ENCODE data around the gene STEAP3.

Gene STEAP3

DNA sequence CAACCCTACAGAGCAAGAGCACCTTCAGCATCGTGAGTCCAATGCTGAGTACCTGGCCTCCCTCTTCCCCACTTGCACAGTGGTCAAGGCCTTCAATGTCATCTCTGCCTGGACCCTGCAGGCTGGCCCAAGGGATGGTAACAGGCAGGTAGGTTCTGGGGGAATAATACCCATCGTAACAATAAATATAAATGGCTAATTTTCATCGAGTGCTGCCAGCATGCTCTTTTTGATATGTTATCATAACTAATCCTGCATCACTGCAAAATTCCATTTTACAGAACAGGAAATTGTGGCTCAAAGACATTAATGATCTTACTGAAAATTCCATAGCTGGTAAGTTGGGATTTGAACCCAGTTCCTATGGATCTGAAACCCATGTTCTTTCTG, 22.2 kb downstream of the STEAP3 start:
- peaks cover 0 to 14% of the 10 kb centered on the region in 2 donors for H3K36me3 ChIP-seq (ENCODE audit: control insufficient read depth in 2 of 2, insufficient read depth in 2 of 2, low read length in 2 of 2)
- no peak overlapping the region for H3K27ac ChIP-seq (ENCODE audit: low read depth in 2 of 2, low read length in 2 of 2)
- H3K4me3 ChIP-seq (ENCODE audit: low read length in 2 of 2): no peak overlapping the region
- no peaks in the 10 kb centered on the region for H3K9me3 ChIP-seq (ENCODE audit: control insufficient read depth in 2 of 2, low read length in 2 of 2)
- no peaks in the 10 kb centered on the region for H3K27me3 ChIP-seq (ENCODE audit: control insufficient read depth in 2 of 2, insufficient read depth in 2 of 2, low read length in 2 of 2)
- H3K9ac ChIP-seq (ENCODE audit: low read depth in 1 of 2, low read length in 2 of 2): no peak overlapping the region
- peaks cover 4 to 8% of the 10 kb centered on the region in 2 donors for H3K4me1 ChIP-seq (ENCODE audit: control insufficient read depth in 2 of 2, insufficient read depth in 2 of 2, low read length in 2 of 2)

DNA sequence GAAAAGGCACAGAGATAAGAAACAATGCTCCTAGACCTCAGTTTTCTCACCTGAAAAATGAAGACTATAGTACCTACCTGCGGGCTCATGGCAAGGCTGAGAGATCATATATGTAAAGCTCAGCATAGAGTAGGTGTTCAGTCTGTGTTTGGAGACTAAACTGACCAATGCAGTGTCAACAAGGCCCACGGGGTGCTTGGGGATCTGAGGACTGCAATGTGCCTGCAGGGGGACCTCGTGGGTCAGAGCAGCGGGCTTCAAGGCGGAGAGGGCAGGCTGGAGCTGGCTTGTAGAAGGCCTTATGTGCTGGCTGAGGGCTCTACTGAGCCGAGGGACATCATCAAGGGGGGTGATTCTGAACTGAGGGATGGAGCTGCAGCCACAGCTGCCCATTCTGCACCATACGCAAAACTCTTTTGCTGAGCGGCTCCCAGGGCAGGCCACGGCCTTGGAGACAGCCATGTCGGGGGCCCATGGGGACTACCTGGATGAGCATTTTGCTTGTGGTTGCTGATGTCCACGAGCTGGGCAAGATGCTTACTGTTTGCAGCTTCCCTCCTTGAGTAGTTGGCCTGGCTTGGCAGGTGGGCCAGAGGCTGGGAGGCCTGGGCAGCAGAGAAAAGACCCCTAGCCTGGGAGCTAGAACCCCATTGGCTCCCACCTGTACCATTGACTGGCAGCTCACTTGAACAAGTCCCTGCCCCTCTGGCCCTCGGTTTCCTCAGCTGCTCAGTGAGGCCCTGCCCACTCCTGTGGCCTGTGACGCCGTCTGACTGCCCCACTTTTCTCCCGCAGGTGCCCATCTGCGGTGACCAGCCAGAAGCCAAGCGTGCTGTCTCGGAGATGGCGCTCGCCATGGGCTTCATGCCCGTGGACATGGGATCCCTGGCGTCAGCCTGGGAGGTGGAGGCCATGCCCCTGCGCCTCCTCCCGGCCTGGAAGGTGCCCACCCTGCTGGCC, 23.5 kb downstream of the STEAP3 start:
- Histone ChIP-seq H3K27me3 (ENCODE audit: control insufficient read depth in 2 of 2, insufficient read depth in 2 of 2, low read length in 2 of 2) (no peaks in the 10 kb centered on the region), H3K9me3 (ENCODE audit: control insufficient read depth in 2 of 2, low read length in 2 of 2) (no peaks in the 10 kb centered on the region), H3K4me1 (ENCODE audit: control insufficient read depth in 2 of 2, insufficient read depth in 2 of 2, low read length in 2 of 2) (no peaks in the 10 kb centered on the region), H3K36me3 (ENCODE audit: control insufficient read depth in 2 of 2, insufficient read depth in 2 of 2, low read length in 2 of 2) (peaks cover 0 to 14% of the 10 kb centered on the region in 2 donors), H3K27ac (ENCODE audit: low read depth in 2 of 2, low read length in 2 of 2) (no peak overlapping the region), H3K4me3 (ENCODE audit: low read length in 2 of 2) (no peak overlapping the region), H3K9ac (ENCODE audit: low read depth in 1 of 2, low read length in 2 of 2) (no peak overlapping the region)

DNA sequence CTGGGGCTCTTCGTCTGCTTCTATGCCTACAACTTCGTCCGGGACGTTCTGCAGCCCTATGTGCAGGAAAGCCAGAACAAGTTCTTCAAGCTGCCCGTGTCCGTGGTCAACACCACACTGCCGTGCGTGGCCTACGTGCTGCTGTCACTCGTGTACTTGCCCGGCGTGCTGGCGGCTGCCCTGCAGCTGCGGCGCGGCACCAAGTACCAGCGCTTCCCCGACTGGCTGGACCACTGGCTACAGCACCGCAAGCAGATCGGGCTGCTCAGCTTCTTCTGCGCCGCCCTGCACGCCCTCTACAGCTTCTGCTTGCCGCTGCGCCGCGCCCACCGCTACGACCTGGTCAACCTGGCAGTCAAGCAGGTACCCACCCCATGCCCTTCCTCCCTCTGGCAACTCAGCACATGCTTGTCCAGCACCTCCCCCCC, 24.2 kb downstream of the STEAP3 start:
- no peaks in the 10 kb centered on the region for H3K9me3 ChIP-seq (ENCODE audit: control insufficient read depth in 2 of 2, low read length in 2 of 2)
- no peak overlapping the region for H3K27ac ChIP-seq (ENCODE audit: low read depth in 2 of 2, low read length in 2 of 2)
- H3K9ac ChIP-seq (ENCODE audit: low read depth in 1 of 2, low read length in 2 of 2): no peak overlapping the region
- H3K27me3 ChIP-seq (ENCODE audit: control insufficient read depth in 2 of 2, insufficient read depth in 2 of 2, low read length in 2 of 2): no peaks in the 10 kb centered on the region
- peaks cover 0 to 14% of the 10 kb centered on the region in 2 donors for H3K36me3 ChIP-seq (ENCODE audit: control insufficient read depth in 2 of 2, insufficient read depth in 2 of 2, low read length in 2 of 2)
- no peaks in the 10 kb centered on the region for H3K4me1 ChIP-seq (ENCODE audit: control insufficient read depth in 2 of 2, insufficient read depth in 2 of 2, low read length in 2 of 2)
- H3K4me3 ChIP-seq (ENCODE audit: low read length in 2 of 2): no peak overlapping the region

DNA sequence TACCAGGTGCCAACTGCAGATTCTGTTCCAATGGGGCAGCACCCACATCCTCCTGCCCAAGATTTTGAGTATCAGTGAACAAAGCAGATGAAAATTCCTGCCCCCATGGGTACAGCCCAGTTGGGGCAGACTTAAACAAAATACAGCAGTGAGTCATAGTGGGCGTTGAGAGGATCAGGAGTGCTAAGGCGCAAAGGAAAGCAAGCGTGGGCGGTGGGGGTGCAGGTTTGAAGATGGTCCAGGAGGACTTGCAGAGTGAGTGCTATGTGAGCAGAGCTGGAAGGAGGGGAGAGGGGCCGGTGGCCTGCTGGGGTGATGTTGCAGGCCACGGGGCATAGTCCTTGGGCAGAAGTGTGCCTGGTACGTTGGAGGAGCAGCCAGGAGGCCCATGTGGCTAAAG, 24.7 kb downstream of the STEAP3 start:
- Histone ChIP-seq H3K36me3 (ENCODE audit: control insufficient read depth in 2 of 2, insufficient read depth in 2 of 2, low read length in 2 of 2) (peaks cover 0 to 14% of the 10 kb centered on the region in 2 donors), H3K27ac (ENCODE audit: low read depth in 2 of 2, low read length in 2 of 2) (no peak overlapping the region), H3K9ac (ENCODE audit: low read depth in 1 of 2, low read length in 2 of 2) (no peak overlapping the region), H3K4me1 (ENCODE audit: control insufficient read depth in 2 of 2, insufficient read depth in 2 of 2, low read length in 2 of 2) (no peaks in the 10 kb centered on the region), H3K9me3 (ENCODE audit: control insufficient read depth in 2 of 2, low read length in 2 of 2) (no peaks in the 10 kb centered on the region), H3K4me3 (ENCODE audit: low read length in 2 of 2) (no peak overlapping the region), H3K27me3 (ENCODE audit: control insufficient read depth in 2 of 2, insufficient read depth in 2 of 2, low read length in 2 of 2) (no peaks in the 10 kb centered on the region)

DNA sequence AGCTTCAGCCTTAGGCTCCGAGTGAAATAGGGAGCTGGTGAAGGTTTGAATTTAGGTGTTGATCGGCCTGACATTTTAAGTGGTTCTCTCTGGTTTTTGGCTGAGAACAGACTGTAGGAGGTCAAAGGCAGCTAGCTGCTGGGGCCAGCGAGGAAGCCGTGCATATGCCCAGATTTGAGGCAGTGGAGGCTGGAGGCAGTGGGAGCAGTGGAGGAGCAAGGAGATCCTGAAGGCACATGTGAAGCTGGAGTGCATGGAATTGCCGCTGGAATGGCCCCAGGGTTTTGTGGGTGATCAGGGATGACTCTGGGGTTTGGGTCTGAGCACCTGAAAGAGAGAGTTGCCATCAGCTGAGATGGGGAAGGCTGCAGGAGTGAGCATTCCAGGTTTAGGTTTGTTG, 25.1 kb downstream of the STEAP3 start:
- H3K36me3 ChIP-seq (ENCODE audit: control insufficient read depth in 2 of 2, insufficient read depth in 2 of 2, low read length in 2 of 2): peaks cover 0 to 14% of the 10 kb centered on the region in 2 donors
- H3K9ac ChIP-seq (ENCODE audit: low read depth in 1 of 2, low read length in 2 of 2): no peak overlapping the region
- no peak overlapping the region for H3K27ac ChIP-seq (ENCODE audit: low read depth in 2 of 2, low read length in 2 of 2)
- H3K4me1 ChIP-seq (ENCODE audit: control insufficient read depth in 2 of 2, insufficient read depth in 2 of 2, low read length in 2 of 2): no peaks in the 10 kb centered on the region
- no peaks in the 10 kb centered on the region for H3K9me3 ChIP-seq (ENCODE audit: control insufficient read depth in 2 of 2, low read length in 2 of 2)
- no peaks in the 10 kb centered on the region for H3K27me3 ChIP-seq (ENCODE audit: control insufficient read depth in 2 of 2, insufficient read depth in 2 of 2, low read length in 2 of 2)
- no peak overlapping the region for H3K4me3 ChIP-seq (ENCODE audit: low read length in 2 of 2)

DNA sequence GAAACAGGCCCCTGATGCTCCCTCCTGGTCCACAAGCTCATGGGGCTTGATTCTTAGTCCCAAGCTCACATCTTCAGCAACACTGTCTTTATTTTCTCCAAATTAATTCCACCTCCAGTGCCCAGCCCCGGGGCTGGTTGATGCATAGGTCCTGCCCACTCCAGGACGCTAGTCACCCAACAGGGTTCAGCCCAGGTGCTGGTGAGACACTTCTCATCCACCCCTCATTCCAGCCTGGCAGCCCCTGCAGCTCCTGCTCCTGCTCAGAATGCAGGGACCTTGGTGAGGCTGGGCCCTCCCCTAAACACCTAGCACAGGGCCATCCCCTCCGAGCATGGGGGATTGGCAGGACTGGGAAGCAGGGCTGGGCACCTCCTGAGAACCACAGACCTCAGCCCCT, 25.7 kb downstream of the STEAP3 start:
- H3K4me3 ChIP-seq (ENCODE audit: low read length in 2 of 2): no peak overlapping the region
- no peaks in the 10 kb centered on the region for H3K4me1 ChIP-seq (ENCODE audit: control insufficient read depth in 2 of 2, insufficient read depth in 2 of 2, low read length in 2 of 2)
- H3K9ac ChIP-seq (ENCODE audit: low read depth in 1 of 2, low read length in 2 of 2): no peak overlapping the region
- no peak overlapping the region for H3K27ac ChIP-seq (ENCODE audit: low read depth in 2 of 2, low read length in 2 of 2)
- peaks cover 0 to 14% of the 10 kb centered on the region in 2 donors for H3K36me3 ChIP-seq (ENCODE audit: control insufficient read depth in 2 of 2, insufficient read depth in 2 of 2, low read length in 2 of 2)
- H3K9me3 ChIP-seq (ENCODE audit: control insufficient read depth in 2 of 2, low read length in 2 of 2): no peaks in the 10 kb centered on the region
- no peaks in the 10 kb centered on the region for H3K27me3 ChIP-seq (ENCODE audit: control insufficient read depth in 2 of 2, insufficient read depth in 2 of 2, low read length in 2 of 2)

DNA sequence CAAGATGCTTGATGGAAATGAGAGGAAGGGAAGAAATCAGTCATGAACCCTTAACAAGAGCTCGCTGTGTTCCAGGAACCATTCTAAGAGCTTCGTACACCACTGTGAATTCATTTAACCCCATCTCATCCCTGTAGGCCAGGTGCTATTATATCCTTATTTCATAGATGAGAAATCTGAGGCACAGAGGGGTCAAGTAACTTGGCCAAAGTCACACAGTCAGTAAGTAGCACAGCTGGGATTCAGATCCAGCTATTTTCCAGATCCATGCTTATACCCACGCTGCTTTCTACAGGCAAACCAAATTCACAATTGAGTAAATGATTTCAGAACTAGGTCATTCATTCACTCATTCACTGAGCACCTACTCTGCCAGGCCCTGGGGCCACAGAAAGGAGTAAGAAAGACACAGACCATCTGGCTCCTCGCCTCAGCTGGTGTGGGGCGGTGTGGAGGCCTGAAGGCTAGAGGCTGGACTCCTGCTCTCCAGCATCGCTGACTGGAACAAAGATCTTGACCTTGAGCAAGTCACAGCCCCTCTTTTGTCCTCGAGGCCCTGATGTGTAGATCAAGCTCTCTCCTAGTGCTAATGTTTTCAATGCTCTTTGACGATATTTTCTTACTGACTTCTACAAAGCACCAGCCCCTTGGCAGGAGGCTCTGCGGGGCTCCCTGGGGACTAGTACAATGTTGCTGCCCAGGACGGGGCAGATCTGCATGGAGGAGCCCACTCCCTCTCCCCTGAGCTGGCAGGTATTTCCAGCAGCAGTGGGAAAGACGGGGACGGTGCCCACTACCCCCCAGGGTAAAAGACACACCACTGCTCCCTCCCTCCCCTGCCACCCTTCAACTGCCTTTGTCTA, 26.5 kb downstream of the STEAP3 start:
- no peaks in the 10 kb centered on the region for H3K27me3 ChIP-seq (ENCODE audit: control insufficient read depth in 2 of 2, insufficient read depth in 2 of 2, low read length in 2 of 2)
- H3K9me3 ChIP-seq (ENCODE audit: control insufficient read depth in 2 of 2, low read length in 2 of 2): no peaks in the 10 kb centered on the region
- peaks cover 0 to 15% of the 10 kb centered on the region in 2 donors for H3K36me3 ChIP-seq (ENCODE audit: control insufficient read depth in 2 of 2, insufficient read depth in 2 of 2, low read length in 2 of 2)
- H3K9ac ChIP-seq (ENCODE audit: low read depth in 1 of 2, low read length in 2 of 2): no peak overlapping the region
- H3K27ac ChIP-seq (ENCODE audit: low read depth in 2 of 2, low read length in 2 of 2): no peak overlapping the region
- no peaks in the 10 kb centered on the region for H3K4me1 ChIP-seq (ENCODE audit: control insufficient read depth in 2 of 2, insufficient read depth in 2 of 2, low read length in 2 of 2)
- no peak overlapping the region for H3K4me3 ChIP-seq (ENCODE audit: low read length in 2 of 2)

DNA sequence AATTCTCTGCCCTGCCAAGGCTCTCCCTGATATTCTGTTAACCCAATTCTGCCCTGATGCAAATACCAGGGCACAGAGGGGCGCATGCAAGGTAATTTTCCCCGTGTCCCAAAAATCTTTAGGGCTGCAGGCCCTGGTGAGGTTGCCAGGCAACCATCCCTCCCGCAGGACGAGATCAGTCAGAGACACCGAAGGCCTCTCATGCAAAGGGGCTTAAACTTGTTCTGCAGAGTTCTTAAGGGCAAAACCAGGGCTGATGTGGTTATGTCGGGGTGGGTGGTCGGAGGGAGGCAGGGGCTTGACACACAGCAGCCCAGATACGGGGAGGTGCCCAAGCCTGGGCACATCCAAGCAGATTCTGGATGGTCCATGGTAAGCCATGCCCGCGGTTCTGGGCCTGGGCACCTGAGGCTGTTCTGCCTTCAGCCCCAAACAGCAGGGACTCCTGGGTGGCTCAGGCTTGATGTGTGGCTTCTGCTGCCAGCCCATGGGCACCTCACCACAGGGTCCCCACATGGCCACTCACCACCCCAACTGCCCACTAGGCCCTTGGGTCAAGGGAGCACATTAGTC, 27.2 kb downstream of the STEAP3 start:
- no peaks in the 10 kb centered on the region for H3K27me3 ChIP-seq (ENCODE audit: control insufficient read depth in 2 of 2, insufficient read depth in 2 of 2, low read length in 2 of 2)
- H3K9ac ChIP-seq (ENCODE audit: low read depth in 1 of 2, low read length in 2 of 2): no peak overlapping the region
- no peaks in the 10 kb centered on the region for H3K9me3 ChIP-seq (ENCODE audit: control insufficient read depth in 2 of 2, low read length in 2 of 2)
- no peak overlapping the region for H3K4me3 ChIP-seq (ENCODE audit: low read length in 2 of 2)
- H3K27ac ChIP-seq (ENCODE audit: low read depth in 2 of 2, low read length in 2 of 2): no peak overlapping the region
- peaks cover under 1 to 17% of the 10 kb centered on the region in 2 donors for H3K36me3 ChIP-seq (ENCODE audit: control insufficient read depth in 2 of 2, insufficient read depth in 2 of 2, low read length in 2 of 2)
- H3K4me1 ChIP-seq (ENCODE audit: control insufficient read depth in 2 of 2, insufficient read depth in 2 of 2, low read length in 2 of 2): no peaks in the 10 kb centered on the region

DNA sequence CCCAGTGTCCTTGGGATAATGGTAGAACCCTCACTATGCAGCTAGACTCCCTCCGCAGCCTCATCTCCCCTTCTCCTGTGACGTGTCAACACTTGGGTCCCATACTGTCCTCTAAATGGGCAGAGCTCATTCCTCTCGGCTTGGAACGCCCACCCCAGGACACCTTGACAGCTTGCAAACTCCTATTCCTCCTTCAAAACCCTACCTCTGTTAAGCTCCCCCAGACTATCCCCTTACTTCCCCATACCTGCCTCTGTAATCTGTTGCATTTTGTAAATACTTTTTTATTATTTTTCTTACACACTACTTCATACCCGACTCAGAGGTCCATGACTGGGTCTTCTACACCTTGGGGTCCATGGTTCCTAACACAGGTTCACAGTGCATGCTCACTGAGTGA, 28.0 kb downstream of the STEAP3 start:
- H3K27me3 ChIP-seq (ENCODE audit: control insufficient read depth in 2 of 2, insufficient read depth in 2 of 2, low read length in 2 of 2): no peaks in the 10 kb centered on the region
- peaks cover 3 to 15% of the 10 kb centered on the region in 2 donors for H3K36me3 ChIP-seq (ENCODE audit: control insufficient read depth in 2 of 2, insufficient read depth in 2 of 2, low read length in 2 of 2)
- no peak overlapping the region for H3K4me3 ChIP-seq (ENCODE audit: low read length in 2 of 2)
- no peak overlapping the region for H3K27ac ChIP-seq (ENCODE audit: low read depth in 2 of 2, low read length in 2 of 2)
- no peaks in the 10 kb centered on the region for H3K9me3 ChIP-seq (ENCODE audit: control insufficient read depth in 2 of 2, low read length in 2 of 2)
- H3K9ac ChIP-seq (ENCODE audit: low read depth in 1 of 2, low read length in 2 of 2): no peak overlapping the region
- no peaks in the 10 kb centered on the region for H3K4me1 ChIP-seq (ENCODE audit: control insufficient read depth in 2 of 2, insufficient read depth in 2 of 2, low read length in 2 of 2)
